HG03097 (cell line): ENCODE data around the gene PLB1.

Experiments used
- ATAC-seq: cut with Tn5 transposase; IDR thresholded peaks from one replicate; pipeline ENCODE4 v1.9.1; 2021; ENCODE audit not compliant: unreplicated experiment, low FRiP score

Gene PLB1, protein sequence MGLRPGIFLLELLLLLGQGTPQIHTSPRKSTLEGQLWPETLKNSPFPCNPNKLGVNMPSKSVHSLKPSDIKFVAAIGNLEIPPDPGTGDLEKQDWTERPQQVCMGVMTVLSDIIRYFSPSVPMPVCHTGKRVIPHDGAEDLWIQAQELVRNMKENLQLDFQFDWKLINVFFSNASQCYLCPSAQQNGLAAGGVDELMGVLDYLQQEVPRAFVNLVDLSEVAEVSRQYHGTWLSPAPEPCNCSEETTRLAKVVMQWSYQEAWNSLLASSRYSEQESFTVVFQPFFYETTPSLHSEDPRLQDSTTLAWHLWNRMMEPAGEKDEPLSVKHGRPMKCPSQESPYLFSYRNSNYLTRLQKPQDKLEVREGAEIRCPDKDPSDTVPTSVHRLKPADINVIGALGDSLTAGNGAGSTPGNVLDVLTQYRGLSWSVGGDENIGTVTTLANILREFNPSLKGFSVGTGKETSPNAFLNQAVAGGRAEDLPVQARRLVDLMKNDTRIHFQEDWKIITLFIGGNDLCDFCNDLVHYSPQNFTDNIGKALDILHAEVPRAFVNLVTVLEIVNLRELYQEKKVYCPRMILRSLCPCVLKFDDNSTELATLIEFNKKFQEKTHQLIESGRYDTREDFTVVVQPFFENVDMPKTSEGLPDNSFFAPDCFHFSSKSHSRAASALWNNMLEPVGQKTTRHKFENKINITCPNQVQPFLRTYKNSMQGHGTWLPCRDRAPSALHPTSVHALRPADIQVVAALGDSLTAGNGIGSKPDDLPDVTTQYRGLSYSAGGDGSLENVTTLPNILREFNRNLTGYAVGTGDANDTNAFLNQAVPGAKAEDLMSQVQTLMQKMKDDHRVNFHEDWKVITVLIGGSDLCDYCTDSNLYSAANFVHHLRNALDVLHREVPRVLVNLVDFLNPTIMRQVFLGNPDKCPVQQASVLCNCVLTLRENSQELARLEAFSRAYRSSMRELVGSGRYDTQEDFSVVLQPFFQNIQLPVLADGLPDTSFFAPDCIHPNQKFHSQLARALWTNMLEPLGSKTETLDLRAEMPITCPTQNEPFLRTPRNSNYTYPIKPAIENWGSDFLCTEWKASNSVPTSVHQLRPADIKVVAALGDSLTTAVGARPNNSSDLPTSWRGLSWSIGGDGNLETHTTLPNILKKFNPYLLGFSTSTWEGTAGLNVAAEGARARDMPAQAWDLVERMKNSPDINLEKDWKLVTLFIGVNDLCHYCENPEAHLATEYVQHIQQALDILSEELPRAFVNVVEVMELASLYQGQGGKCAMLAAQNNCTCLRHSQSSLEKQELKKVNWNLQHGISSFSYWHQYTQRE (N-terminal part only)

DNA sequence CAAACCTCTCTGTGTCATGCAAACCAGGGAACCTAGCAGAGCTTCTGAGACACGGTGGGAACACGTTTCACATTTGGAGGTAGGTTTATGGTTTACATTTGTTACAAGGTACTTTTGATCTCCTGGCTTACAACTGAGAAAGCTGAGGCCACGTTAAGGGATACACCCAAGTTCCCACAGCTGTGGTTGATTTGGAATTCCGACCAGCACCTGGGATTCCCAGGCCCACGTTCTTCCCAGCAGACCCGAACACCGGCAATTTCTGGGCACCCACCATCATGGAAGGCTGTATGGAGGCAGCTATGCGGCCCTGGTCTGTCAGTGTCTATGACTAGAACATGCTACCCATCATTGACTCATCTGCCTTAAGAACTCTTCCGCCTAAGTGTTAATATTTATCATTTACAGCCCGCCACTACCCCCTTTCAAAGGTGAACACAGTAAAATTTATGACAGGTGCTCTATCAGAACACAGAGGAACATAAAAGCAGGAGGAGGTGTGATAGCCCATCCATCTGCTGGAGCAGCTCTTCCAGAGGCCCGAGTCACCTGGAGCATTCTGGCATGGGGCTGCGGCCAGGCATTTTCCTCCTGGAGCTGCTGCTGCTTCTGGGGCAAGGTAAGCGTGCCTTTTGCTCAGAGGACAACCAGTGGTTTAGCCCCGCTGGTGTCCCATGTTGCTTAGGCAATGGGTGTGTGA is at the start of gene PLB1:
TSS of gene PLB1 (plus strand) at position 510 of the 700 bp plus-strand sequence. CDS start at position 565, 55 bp downstream.
- no peak for ATAC-seq

DNA sequence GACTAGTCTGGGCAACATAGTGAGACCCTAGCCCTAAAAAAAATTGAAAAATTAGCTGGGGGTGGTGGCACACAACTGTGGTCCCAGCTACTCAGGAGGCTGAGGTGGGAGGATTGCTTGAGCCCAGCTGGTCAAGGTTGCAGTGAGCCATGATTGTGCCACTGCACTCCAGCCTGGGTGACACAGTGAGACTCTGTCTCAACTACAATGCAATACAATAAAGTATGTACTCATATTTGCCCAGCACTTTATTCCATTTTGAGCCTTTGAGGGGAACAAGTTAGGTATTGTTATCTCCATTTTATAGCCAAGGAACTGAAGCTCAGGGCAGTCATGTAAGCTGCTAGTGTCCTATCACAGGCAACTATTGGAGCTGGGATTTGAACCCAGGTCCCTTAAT is 49.3 kb upstream of the PLB1 start:
- no peak for ATAC-seq

DNA sequence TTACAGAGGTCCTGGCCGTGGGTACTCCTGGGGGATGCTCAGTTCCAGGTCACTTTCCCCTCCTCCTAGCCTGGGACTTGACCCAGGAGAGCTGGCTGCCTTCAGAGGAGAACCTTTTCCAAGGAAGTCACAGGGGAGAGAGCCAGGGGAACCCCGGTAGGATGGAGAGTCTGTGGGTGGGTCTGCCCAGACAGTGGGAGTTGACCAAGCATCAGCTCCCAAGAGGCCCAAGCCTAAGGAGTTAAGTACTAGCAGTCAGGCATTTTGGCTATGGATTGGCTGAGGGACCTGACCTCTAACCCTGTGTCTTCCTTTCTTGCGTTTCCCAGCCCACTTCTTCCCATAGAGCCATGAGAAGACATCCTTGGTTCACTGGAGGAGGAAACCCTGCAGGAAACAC is 48.8 kb upstream of the PLB1 start:
- no peak for ATAC-seq

DNA sequence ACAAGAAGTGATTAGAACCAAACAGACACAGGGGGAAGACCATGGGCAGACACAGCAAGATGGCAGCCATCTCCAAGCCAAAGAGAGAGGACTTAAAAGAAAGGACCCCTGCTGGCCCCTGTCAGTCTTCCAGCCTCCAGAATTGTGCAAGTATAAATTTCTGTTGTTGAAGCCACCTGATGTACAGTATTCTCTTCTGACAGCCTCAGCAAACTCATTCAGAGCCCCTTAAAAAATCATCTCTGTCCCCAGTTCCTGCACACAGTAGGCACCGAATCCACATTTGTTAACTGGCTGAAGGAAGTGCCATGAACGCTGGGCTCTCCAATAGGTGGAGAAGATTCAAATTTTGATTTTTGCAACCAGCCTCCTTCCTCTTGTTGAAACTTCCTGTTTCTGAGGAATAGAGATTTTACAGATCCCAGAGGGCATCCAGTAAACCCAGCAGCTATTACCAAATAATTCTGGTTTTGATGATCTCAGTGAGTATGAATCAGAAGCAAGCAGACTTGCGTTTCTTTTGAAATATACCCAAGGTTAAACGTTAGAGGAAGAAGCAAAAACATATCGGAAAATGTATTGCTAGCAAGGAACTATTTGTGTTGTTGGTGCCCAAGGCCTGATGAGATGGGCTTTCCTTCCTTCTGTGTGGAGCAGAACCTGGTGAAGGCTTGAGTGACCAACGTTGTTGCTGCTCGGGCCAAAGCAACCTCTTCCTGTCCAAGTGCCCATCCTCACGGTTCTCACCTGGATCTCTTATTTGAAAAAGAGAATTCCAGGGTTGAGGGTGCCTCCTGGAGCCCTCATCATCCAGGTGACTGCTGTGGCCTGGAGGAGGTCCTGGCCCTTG is 47.7 kb upstream of the PLB1 start:
- no peak for ATAC-seq

DNA sequence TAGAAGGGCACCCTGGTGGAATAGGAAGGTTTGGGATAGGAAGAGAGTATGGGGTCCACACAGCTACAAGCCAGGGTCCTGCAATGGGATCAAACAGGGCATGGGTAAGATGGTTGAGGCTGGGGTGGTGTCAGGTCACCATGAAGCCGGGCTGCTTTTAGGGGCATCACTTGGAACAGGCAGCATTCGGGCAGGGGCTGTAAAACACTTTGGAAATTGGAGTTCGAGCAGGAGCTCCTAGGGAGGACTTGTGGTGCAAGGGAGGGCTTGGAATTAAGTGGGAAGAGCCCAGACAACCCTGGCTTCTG is 47.1 kb upstream of the PLB1 start:
- ATAC-seq: no peak

DNA sequence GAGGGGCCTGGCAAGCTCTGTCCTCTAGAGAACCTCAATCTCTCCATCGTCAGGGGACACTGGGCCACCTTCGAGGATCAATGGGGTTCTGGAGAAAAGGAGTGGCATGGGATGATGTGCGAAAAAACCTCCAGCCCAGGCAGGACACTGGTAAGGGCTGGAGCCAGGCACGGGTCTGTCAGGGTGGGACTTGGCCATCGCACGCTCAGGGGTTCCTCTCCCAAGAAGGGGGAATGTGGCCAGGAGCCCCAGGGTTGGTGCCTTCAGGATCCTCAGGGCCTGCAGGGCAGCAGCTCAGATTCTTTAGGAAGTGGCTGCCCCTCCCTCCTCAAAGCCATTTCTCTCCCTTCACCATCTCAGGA is 46.8 kb upstream of the PLB1 start:
- no peak for ATAC-seq

DNA sequence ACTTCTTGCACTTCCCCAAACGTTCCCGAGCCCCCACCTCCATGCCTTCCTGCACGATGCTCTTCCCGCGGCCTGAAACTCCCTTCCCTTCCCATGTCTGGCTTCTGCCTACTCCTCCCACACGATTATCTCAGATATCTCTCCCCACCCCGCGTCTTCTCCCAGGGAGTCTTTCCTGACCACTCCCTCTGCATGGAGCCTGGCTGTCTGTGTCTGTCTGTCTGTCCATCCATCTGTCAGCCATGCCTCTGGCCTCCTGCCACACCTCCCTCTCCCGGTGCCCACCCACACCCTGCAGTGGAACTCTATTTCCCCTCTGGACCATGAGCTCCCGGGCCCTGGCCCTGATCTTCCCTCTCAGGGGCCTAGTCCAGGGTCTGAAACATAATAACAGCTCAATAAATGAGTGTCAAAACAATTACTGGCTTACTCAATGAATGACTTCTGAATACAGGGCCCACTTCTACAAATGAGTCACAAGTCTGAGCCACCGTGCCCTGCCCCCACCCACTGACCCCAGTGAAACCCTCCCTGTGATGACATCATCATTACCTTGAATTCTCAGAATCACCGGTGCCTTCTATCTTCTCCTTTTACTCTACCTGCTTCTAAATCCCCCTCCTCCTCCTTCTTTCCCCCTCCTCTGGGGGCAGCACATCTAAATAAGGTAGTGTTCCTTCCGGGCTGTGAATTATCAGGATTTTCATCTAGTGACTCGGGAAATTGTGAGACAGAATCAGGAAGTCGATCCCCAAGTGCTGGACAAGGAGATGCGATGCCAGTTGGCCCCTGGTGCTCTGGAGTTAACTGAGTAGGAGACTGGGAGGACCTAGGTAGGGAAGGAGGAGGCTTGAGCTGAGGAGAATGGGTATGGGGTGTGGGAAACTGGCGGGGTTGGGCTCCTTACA is 46.1 kb upstream of the PLB1 start:
- ATAC-seq: no peak

DNA sequence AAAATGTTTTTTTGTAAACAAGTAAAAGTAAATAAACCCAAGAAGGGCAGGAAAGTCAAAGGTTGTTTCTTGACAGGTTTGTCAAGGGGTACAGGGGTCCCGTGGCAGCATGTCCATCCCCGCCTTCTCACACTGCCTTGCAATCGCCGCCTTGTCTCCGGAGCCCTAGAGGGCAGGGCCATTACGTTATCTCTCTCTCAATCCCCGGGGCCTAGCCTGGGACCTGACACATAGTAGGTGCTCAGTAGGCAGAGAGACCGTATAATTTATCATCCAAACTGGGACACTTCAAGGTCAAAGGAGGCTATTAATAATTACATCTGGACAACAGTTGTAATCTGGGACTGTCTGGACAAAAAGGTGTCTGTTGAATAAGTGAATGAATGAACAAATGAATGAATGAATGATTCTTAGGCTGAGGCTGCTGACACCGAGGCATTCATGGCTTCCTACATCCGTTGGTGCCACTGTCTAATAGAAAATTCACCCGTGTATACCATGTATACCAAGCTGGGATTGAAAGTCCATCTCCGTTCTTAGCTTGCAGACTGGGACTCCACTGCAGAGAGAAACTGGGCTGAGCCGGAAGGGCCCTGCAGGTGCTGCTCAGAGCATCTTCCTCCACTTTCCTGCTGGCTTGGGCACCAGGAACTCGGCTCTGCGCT is 44.8 kb upstream of the PLB1 start:
- no peak for ATAC-seq

DNA sequence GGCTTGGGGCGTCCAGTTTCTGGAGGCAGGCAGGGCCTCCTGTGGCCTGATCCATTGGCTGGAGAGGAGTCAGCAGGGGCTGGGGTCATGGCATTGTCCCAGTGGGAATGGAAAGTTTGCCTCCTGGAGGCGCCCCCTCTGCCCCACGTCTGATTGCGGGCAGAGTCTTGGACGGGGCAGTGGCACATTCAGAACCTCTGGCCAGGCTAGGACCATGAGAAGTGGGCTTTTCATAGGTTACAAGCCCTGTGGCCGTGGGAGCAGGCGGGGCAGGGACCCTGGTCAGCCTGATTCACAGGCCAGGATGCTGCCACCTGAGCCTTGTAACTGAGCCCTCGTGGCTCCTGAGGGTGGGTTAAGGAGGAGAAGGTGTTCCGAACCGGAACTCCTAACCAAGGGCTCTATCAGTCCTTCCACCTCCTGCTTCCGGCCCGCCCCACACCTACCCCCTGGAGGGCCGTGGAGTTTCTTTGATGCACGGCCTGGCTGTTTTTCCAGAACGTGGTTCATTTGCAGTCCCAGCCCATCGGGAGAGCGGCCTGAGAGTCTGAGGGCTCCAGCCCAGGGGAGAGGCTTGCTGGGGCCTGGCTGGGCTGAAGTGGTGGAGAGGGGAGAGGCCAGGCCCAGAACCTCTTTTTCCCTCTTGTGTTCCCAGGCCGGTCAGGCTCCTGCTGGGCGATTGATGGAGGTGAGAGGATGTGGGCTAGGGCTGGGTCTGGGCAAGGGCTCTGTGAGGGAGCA is 43.9 kb upstream of the PLB1 start:
- no peak for ATAC-seq

DNA sequence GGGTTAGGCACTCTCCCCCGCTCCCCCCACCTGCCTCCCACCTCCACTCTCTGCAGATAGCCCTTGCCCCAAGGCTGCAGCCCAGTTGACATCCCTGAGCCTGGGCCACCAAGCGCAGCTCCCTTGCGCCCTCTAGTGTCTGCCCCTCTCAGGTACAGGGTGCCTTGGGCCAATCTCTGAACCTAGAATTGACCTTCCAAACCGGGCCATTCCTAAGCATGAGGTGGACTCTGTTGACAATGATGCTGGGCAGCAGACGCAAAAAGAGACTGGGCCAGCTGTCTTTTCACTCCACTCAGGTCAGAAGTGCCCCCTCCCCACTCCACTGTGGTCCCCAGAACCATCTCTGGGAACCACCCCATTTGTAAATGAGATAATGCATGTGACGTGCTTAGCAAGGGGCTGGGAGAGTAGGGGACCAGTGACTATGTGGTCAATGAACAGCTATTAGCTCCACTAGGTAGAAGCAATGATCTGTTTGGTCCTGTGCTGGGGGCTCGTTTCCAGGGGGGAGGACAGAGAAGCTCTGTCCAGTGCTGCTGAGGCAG is 43.3 kb upstream of the PLB1 start:
- ATAC-seq: no peak

DNA sequence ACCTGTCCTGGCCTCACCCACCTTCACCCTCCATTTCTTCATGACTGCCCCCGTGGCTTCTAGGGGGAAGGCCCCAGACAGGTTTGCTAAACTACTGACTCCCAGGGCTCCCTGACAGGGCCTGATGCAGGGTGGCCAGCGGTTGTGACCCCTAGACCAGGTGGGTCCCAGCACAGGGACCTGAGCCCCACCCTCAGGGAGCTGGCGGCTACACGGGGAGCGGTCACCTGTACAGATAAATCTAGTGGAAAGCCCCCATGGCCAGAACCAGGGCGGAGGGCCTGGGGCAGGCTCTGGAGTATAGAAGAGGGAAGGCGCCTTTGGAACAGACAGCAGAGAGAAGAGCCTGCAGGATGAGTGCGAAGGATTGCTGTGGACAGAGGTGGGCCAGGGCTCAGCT is 42.5 kb upstream of the PLB1 start:
- no peak for ATAC-seq

DNA sequence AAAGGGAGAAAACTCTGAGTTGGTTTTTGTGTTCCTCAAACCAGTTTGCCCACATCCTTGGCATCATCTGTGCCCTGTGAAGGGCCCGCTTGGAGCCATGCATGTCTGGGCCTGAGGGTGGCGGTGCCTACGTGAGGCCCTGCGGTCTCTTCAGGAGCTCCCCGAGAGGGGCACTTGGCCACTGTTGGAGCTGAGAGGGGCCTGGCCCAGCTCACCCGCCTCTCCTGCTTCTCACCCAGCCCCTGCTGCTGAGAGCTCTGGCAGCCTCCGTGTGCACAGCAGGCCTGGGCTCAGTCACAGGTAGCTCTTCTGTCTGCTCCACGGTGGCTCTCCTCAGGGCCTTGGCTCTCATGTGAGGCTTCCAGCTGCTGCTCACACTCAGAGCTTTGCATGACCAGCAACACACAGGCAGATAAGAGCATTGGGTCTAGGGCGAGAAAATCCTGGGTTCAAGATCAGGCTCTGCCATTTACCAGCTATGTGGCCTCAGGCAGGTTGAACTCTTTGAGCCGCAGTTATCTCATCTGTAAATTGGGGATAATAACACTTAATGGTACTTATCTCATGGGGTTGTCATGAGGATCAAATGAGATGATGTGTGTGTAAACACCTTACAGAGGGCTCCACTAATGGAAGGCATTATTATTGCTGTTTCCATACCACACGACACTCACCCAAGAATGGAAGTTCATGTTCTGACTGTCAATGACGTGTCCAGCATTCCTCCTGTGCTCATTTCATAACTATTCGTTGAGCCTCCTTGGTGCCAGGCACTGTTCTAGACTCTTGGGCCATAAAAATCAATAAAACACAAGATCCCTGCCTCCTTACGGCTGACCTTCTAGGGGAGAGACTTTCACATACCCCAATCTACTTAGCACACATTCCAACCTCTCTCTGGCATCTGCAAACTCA is 41.6 kb upstream of the PLB1 start:
- ATAC-seq: no peak

DNA sequence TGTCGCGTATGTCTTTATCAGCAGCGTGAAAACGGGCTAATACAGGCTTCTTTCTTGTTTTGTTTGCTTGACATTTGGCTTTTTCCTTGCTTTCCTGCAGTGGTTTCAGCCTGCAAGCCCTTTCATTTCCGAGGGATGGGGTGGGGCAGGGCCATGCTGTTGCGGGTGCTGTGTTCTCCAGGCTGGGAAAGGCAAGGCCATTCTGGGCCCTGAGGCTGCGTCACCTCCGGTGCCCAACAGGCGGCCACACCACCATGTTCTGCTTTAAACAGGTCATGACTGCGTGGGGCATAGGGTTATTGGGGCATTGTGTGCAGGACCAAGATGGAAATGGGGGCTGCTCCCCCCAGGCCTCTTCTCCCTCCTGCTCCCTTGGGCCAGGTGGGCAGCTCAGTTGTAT is 38.6 kb upstream of the PLB1 start:
- no peak for ATAC-seq

DNA sequence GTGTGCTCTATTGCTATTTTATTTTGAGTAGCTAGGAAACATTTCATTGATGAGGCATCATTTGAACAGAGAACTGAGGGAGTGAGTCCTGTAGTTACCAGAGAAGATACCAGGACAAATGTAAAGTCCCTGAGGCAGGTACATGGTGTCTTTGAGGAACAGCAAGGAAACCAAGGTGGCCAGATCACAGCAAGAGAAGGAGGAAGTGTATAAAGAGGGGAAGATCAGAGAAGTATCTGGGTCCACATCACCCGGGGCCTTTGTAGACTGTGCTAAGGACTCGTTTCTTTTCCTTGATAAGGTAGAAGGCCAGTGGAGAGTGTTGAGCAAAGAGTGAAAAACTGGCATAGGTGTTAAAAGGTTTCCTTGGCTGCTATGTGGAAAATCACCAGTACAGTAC is 34.8 kb upstream of the PLB1 start:
- no peak for ATAC-seq

DNA sequence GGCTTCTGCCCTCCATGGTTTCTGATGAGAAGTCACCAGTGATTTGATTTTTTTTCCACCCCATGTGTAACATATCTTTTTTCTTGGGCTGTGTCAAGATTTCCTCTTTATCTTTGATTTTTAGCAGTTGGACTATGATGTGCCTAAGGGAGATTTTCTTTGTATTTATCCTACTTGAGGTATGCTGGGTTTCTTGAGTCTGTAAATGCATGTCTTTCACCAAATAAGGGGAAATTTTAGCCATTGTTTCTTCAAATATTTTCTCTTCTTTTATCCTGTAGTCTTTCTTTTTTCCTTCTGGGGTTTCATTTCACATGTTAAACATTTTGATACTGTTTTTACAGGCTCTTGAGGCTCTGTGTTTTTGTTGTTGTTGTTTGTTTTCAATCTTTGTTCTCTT is 33.7 kb upstream of the PLB1 start:
- ATAC-seq: no peak

DNA sequence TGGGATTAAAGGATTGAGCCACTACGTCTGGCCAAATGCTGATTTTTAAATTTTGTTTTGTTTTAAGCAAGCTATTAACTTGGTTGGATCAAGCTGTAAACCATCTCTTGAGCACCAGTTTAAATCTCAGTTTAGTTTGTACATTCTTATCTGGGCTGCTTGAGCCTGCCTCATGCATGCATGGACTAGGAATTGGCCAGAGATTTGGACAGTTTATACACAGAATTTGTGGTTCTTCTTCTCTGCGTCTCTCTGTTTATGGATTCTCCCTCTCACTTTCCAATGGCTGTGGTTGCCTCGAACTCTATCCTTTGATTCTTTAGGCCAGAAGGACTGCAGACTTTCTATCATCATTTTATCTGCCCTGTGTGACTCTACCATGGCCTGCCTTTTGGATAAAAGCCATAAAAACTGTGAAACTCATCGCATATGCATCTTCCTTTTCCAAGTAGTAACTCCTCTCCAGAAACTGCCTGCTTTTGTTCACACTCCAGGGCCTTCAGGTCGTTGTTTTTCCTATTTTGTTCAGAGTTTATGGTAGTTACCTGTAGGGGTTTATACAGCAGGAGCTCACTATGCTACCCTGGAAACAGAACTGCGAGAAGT is 32.5 kb upstream of the PLB1 start:
- no peak for ATAC-seq
